Raji (cell line): ENCODE measurements around the gene COX7C.

Experiments
- POLR2A ChIP-seq: IDR thresholded peaks from 2 replicates; pipeline ENCODE4 v1.6.1; 2011; ENCODE audit warnings: low read depth, low read length, control low read depth; ENCODE audit not compliant: insufficient read depth

The COX7C gene, protein sequence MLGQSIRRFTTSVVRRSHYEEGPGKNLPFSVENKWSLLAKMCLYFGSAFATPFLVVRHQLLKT

DNA sequence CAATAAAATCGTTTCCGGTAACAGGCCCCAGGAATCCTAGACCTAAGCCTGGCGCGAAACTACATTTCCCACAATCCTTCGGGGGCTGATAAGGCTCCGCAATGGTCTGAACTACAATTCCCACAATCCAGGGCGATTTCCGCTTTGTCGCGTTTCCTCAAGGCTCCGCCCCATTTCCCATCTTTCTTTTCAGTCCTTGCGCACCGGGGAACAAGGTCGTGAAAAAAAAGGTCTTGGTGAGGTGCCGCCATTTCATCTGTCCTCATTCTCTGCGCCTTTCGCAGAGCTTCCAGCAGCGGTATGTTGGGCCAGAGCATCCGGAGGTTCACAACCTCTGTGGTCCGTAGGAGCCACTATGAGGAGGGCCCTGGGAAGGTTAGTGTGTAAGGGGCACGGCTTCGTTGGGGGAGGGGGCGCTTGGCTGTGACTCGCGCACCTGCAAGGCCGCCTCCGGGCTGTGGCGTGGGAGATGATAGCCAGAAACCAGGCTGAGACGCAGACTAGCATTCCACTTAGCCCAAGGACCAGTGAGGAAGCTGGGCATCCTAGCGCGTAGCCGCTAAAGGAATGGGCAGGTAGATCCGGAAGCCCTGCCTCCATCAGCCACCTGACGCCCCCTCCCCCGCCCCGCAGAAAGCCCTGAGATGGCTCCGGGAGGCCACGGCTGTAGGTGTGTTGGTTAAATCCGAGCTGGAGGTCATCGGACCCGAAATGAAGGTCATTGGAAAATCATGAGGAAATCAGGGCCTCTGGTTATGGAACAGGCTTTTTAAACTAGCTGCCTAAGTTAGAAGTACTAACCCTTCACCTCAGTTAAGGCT, at the start of gene COX7C:
TSS of gene COX7C (plus strand) at position 186 of the 821 bp plus-strand sequence. CDS start at position 301, 115 bp downstream.
- peak; percentile 83 for TF ChIP-seq POLR2A

DNA sequence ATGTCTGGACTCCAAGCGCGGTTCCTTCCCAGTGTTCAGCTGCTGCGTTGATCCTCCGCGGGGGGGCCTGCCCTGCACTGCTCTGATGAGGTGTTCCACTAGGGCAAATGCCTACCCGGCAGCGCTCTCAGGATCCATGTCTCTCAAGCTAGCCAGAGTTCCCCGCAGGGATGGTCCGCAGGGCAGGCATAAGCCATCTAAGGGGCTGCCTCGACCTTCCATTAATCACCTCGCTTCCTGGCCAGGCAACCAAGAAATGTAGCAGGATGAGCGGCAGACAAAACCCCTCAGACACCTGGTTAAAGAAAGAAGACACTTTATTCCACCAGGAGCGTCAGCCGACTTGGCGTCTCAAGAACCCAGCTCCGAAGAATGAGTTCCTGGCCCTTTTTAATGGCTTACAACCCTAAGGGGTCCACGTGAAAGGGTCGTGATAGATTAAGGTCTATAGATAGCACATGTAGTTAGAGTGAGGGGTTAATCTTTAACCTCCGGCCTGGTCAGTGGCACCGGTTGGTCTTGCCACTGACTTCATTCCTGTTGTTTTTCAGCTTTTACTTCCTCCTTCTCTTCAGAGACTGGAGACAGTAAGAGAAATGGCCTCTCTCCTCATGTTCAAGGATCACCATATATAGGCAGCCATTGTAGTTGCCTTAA, 47.2 kb upstream of the COX7C start:
- no peak for TF ChIP-seq POLR2A

- no peak for TF ChIP-seq POLR2A
Measured at GRCh38 chr5:86572825-86573517, 44.8 kb upstream of the COX7C start.

GRCh38 chr5:86579502-86579901, 38.2 kb upstream of the COX7C start:
- TF ChIP-seq POLR2A, result no peak

DNA sequence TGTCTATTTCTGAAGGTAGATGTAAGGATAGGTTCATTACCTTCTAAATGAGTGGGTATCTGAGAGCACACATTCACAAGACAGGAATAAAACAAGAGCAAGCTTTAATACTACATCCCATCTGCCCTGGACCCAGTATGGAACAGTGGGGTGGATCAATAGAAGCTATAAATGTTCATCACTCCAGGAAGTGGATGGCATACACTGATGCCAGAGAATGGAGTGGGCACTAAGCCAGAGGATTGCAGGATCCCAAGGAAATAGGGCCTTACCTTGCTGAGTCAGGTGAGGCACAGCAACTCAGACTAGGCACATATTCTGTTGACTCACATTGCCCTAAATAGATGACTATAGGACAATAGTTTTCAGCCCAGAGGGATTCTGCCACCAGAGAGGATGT, 21.3 kb upstream of the COX7C start:
- TF ChIP-seq POLR2A, result no peak

DNA sequence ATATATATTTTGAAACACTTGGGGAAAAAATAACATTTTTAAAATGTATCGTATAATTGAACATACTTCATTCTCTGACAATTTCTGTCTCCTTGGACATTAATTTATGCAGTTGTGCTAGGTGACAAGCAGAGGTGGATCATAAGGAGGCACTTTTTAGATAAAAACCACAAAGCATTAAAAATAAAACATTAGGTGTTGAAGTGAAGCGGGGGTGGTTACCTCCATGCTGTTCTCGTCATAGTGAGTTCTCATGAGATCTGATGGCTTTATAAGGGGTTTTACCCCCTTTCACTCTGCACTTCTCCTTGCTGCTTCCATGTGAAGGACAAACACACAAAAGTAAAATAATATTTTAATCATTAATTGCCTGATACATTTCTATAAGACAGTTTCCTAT, 11.9 kb upstream of the COX7C start:
- no peak for TF ChIP-seq POLR2A

DNA sequence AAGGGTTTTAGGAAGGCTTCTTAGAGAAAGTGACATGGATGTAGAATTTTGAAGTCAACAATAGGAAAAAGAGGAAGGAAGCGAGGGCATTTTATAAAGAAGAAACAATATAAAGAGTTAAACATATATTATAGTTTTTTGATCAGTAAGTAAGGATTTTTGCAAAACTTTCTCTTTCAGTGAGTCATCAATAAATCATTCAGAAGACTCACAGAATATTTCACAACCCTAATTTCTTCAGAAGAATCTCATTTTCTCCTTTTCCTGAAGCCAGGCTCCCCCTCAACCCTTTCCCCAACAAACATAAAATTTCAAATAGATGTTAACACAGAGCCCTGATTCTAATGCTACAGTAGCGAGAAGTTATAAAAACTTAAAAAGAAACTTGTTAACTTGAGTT, 4.3 kb upstream of the COX7C start:
- no peak for TF ChIP-seq POLR2A

DNA sequence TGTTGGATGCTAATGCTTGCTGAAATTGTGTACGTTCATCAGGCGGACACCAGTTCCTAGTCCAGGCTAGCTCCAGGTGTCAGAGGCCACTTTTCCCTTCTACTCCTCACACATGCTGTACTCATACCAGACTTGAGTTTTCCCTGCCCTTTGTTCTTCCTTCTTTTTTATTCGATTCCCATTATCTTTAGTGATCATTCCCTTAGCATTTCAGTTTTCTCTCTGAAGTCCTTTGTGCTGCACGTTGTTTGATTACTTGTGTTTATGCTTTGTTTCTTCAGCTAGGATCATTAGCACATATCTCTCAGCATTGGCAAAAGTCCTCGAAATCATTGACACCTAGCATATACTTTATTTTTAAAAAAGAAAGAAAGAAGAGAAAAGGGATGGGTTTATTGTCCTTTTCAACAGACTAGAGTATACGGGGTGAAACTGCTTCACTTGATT, 409 bp upstream of the COX7C start:
- TF ChIP-seq POLR2A, result no peak

DNA sequence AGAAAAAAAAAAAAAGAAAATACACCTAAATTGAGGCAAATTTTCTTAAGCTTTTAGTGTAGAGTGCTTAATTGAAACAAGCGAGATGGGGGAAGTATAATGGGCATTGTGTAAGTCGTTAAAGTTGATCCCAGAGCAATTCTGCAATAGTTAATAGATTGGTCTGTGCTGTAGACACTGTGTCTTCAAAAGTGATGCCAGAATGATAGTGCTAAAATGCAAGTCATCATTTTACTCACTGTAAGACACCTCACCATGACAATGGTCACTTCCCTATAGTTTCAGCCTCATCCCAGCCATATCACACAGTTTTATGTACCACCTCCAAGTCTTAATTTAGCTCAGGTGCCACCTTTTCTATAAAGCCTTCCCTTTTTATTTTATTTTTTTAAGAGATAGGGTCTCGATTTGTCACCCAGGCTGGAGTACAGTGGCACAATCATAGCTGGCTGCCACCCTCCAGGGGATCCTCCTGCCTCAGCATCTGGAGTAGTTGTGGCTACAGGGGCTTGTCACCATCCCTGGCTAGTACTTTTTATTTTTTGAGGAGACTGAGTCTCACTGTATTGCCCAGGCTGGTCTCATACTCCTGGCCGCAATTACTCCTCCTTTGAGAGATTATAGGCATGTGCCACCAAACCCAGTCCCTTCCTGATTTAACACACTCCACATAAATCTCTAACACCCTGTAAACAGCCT, 6.2 kb downstream of the COX7C start:
- no peak for TF ChIP-seq POLR2A

DNA sequence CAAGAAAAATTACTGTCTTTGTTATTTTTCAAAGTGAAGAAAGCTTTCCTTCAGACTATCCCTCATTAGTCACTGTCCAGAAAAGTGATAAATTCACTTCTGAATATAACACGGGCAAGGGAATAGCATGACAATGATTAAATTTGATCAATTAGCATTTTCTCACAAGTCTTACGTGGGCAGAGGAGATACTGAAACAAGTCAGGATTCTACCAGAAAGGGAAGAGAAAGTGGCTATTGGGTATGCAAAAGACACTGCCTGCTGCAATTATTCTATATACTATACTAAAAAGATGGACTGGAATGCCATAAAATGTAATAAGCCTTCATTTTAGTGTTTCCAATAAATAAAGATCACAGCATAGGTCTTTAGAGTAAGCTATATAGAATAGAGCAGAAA, 7.4 kb downstream of the COX7C start:
- TF ChIP-seq POLR2A, result no peak

DNA sequence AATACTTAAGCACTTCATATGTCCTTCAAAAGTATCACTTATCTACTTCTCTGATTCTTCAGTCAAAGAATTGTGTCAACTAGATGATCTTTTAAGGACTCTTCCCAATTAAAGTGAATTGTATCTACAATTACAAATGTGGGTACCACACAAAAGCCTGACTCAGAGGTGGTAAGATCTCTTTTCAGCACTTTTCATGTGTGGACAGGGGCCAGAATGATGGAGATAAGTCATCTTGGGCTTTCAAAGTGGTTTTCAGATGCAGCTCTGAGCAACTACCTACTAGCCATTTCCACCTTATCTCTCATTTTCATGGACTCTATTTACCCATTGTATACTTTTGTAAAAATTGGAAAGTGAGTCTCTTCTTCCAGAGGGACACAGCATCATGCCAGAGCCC, 8.4 kb downstream of the COX7C start:
- no peak for TF ChIP-seq POLR2A

- no peak for TF ChIP-seq POLR2A
Measured at GRCh38 chr5:86631165-86631564, 13.4 kb downstream of the COX7C start.

DNA sequence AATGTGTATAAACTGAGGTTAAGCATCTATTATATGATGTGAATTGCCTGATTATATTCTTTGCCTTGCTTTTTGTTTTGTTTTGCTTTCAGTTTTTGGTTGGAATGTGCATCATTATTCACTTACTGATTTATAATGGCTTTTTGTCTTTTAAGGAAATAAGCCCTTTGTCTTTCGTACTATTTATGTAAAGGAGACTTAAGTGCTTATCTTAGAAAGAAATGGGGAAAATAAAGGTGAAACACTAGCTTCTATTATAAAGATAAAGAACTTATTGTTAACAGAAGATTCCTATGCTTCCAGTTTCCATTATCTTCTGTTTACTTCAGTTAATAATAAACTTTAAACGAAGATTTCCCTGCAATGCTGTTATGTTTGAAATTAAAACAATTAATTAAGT, 23.3 kb downstream of the COX7C start:
- no peak for TF ChIP-seq POLR2A

GRCh38 chr5:86644843-86645242, 27.1 kb downstream of the COX7C start:
- TF ChIP-seq POLR2A, result no peak

- no peak for TF ChIP-seq POLR2A
Measured at GRCh38 chr5:86645885-86646284, 28.1 kb downstream of the COX7C start.

- TF ChIP-seq POLR2A, result no peak
Measured at GRCh38 chr5:86646671-86647070, 28.9 kb downstream of the COX7C start.
